GM12878 (cell line): ENCODE measurements around the gene TRIM42. TPM values are rescaled to one million over a fixed set of nuclear protein-coding genes. Genes with fewer than 3 reads are reported as not detected.

Source experiments
- ATAC-seq: fragments of 200-7000 bp; cut with Tn5 transposase; 3 replicates; pipeline ENCODE4 v1.9.1; 2020; ENCODE audit warnings: mild to moderate bottlenecking, moderate library complexity
- BruUV-seq: library from RNA; stranded (reverse); fragments of 400-500 nt; replicated peaks from 2 replicates; lab custom pipeline; 2021; lab: Mats Ljungman, UMichigan
- CTCF ChIA-PET: fragments of 300-600 bp; sonication (Branson Sonifier 250); formaldehyde crosslinking; extraction: SDS; loops from one replicate; lab custom pipeline; 2021; ENCODE audit warnings: inconsistent platforms; lab: Yijun Ruan, JAX
- POLR2A ChIA-PET: fragments of 350-600 bp; formaldehyde crosslinking; extraction: SDS; loops from one replicate; lab custom pipeline; 2021; ENCODE audit warnings: inconsistent platforms; lab: Charles Lee
- RAD21 ChIA-PET: fragments of 300-600 bp; sonication (Branson Sonifier 250); formaldehyde crosslinking; loops from one replicate; lab custom pipeline; 2023; ENCODE audit warnings: antibody characterized with exemption; ENCODE audit not compliant: unreplicated experiment; lab: Charles Lee
- SMC1A ChIA-PET: fragments of 300-600 bp; sonication (Branson Sonifier 250); formaldehyde crosslinking; loops from one replicate; lab custom pipeline; 2023; ENCODE audit not compliant: unreplicated experiment, uncharacterized antibody; lab: Charles Lee
- DNase-seq: peaks from one replicate; pipeline ENCODE4 v3.0.0-alpha.2; 2011; ENCODE audit warnings: low read depth, low spot score
- FAIRE-seq: peaks from 3 replicates; lab custom pipeline; 2011; peaks lifted over from hg19 to GRCh38; lab: Jason Lieb, UNC
- H2AFZ ChIP-seq: 2 replicates; pipeline ENCODE4 v1.6.0; 2011; ENCODE audit warnings: low read depth, low read length, control low read depth; ENCODE audit not compliant: control insufficient read depth
- H3K27ac ChIP-seq: 2 replicates; pipeline ENCODE4 v1.5.1; 2011; ENCODE audit warnings: control low read depth; ENCODE audit not compliant: control insufficient read depth, insufficient read depth
- H3K27me3 ChIP-seq, 2 experiments: replicated peaks in 1 of 2; 2 replicates each; pipeline versions ENCODE4 v1.6.0 to v1.6.1; 2011; ENCODE audit warnings: low read length in 1 of 2; ENCODE audit not compliant: control insufficient read depth in 2 of 2, insufficient read depth in 2 of 2
- H3K36me3 ChIP-seq, 2 experiments: 2 replicates each; pipeline ENCODE4 v1.5.1; 2011; ENCODE audit warnings: low read length in 1 of 2; ENCODE audit not compliant: control insufficient read depth in 2 of 2, insufficient read depth in 2 of 2
- H3K4me1 ChIP-seq: 2 replicates; pipeline ENCODE4 v1.6.1; 2011; ENCODE audit warnings: mild to moderate bottlenecking, low read length, moderate library complexity, mixed read lengths; ENCODE audit not compliant: control insufficient read depth, insufficient read depth
- H3K4me2 ChIP-seq: 2 replicates; pipeline ENCODE4 v1.6.0; 2011; ENCODE audit warnings: control low read depth; ENCODE audit not compliant: control insufficient read depth, insufficient read depth
- H3K4me3 ChIP-seq: fragments of 200-600 bp; sonication (generic); 2 replicates; pipeline ENCODE4 v1.5.1; 2016
- H3K79me2 ChIP-seq: 2 replicates; pipeline ENCODE4 v1.6.0; 2011; ENCODE audit warnings: low read length; ENCODE audit not compliant: control insufficient read depth, insufficient read depth
- H3K9ac ChIP-seq: 2 replicates; pipeline ENCODE4 v1.8.0; 2011; ENCODE audit warnings: low read length, control low read depth, mixed read lengths; ENCODE audit not compliant: control insufficient read depth, insufficient read depth
- H3K9me3 ChIP-seq: replicated peaks from 3 replicates; pipeline ENCODE4 v1.5.1; 2011; ENCODE audit warnings: mild to moderate bottlenecking, low read length; ENCODE audit not compliant: control insufficient read depth, insufficient read depth
- H4K20me1 ChIP-seq: 2 replicates; pipeline ENCODE4 v1.6.0; 2011; ENCODE audit not compliant: control insufficient read depth, insufficient read depth
- ATF7 ChIP-seq: fragments of 450-650 bp; IDR thresholded peaks from 2 replicates; pipeline ENCODE4 v1.6.1; 2016; ENCODE audit warnings: low read depth, mild to moderate bottlenecking
- BHLHE40 ChIP-seq, 2 experiments: fragments of 450-650 bp in 1 of 2; IDR thresholded peaks; 2 replicates each; pipeline ENCODE4 v1.6.1; 2011 to 2017; ENCODE audit warnings: low read depth in 2 of 2, borderline replicate concordance in 1 of 2, improper control_type of control experiment in 1 of 2, low read length in 1 of 2, mild to moderate bottlenecking in 1 of 2
- CEBPB ChIP-seq, 2 experiments: fragments of 150-350 bp in 1 of 2; IDR thresholded peaks; 2 replicates each; pipeline ENCODE4 v1.6.1; 2012 to 2014; ENCODE audit warnings: low read depth in 2 of 2, low read length in 2 of 2, borderline replicate concordance in 1 of 2, inconsistent platforms in 1 of 2
- EED ChIP-seq: sonication (generic); IDR thresholded peaks from 2 replicates; pipeline ENCODE4 v1.6.1; 2016; ENCODE audit warnings: antibody characterized with exemption, low read depth
- FOXK2 ChIP-seq: fragments of 450-650 bp; IDR thresholded peaks from 2 replicates; pipeline ENCODE4 v1.6.1; 2017; ENCODE audit warnings: mild to moderate bottlenecking, moderate library complexity
- IRF3 ChIP-seq: fragments of 450-650 bp; IDR thresholded peaks from 2 replicates; pipeline ENCODE4 v1.6.1; 2014; ENCODE audit warnings: mild to moderate bottlenecking
- PAX8 ChIP-seq: fragments of 450-650 bp; IDR thresholded peaks from 2 replicates; pipeline ENCODE4 v1.6.1; 2017; ENCODE audit warnings: mild to moderate bottlenecking, moderate library complexity
- POLR2A ChIP-seq: IDR thresholded peaks from 2 replicates; pipeline ENCODE4 v1.6.1; 2011; ENCODE audit warnings: low read depth, mild to moderate bottlenecking, low read length
- RELA ChIP-seq: fragments of 450-650 bp; IDR thresholded peaks from 2 replicates; pipeline ENCODE4 v1.8.0; 2014; ENCODE audit warnings: borderline replicate concordance; ENCODE audit not compliant: partially characterized antibody
- ZBED1 ChIP-seq: IDR thresholded peaks from 2 replicates; pipeline ENCODE4 v1.6.1; 2016; ENCODE audit warnings: borderline replicate concordance
- ZZZ3 ChIP-seq: IDR thresholded peaks from 2 replicates; pipeline ENCODE4 v1.6.1; 2011; ENCODE audit warnings: low read depth; ENCODE audit not compliant: control insufficient read depth, insufficient read length
- WGBS: methylation state at CpG from one replicate; pipeline ENCODE4 v1.1.6; 2016; ENCODE audit warnings: low lambda C conversion rate; ENCODE audit not compliant: insufficient replicate concordance, insufficient coverage; ENCODE audit errors: missing lambda C conversion rate; 5-methylcytosine and 5-hydroxymethylcytosine counted together
- in situ Hi-C: fragments of 300-500 bp; cut with MboI; formaldehyde crosslinking; loops from 9 replicates; pipeline ENCODE4 v1.14.3; 2018; ENCODE audit warnings: mixed read lengths
- intact Hi-C: fragments of 100-400 bp; cut with micrococcal nuclease; formaldehyde crosslinking; loops from one replicate; pipeline ENCODE4 v1.14.2; 2022; ENCODE audit not compliant: unreplicated experiment
- polyA plus RNA-seq, 11 experiments: library from polyadenylated mRNA; depleted of rRNA in 4 of 11; unstranded in 6 of 11; stranded (reverse) in 5 of 11; fragments of >200 nt; fragmentation: Nextera tagmentation in 4 of 11; fragmentation: Illumina TruSeq in 1 of 11; extraction: Ambion mirVana in 4 of 11; extraction: Trizol in 1 of 11; gene quantifications; 1 replicate in 1 of 11; 2 replicates in 10 of 11; pipeline versions ENCODE4 v1.2.1 to v1.2.3, GENCODE V29; 2011 to 2016; ENCODE audit warnings: inconsistent platforms in 2 of 11, missing spikeins in 2 of 11, low read depth in 1 of 11
- total RNA-seq, 4 experiments: library from RNA; depleted of rRNA in 3 of 4; stranded (reverse); fragments of >200 nt in 3 of 4; fragmentation: Illumina TruSeq in 1 of 4; extraction: Trizol in 1 of 4; gene quantifications; 2 replicates each; pipeline versions ENCODE4 v1.2.1 to v1.2.3, GENCODE V29; 2013 to 2021

TRIM42 gene
- total and polyA plus RNA-seq, 10 of the 15 experiments (the other 5 are each of a cell fraction or from before 2014, with no cell fraction given): 0.03 TPM; not detected in 9

- Histone ChIP-seq H3K4me1 (0 out of 2 replicates have a peak, but pooled peaks cover 4% of the 10 kb centered on the region), H3K79me2 (no peaks in the 10 kb centered on the region), H3K9me3 (no peaks in the 10 kb centered on the region; the same call in 2 of the 3 replicates), H3K9ac (no peak overlapping the region), H3K36me3 (no peaks in the 10 kb centered on the region), H3K27me3 (no peaks in the 10 kb centered on the region), H3K4me3 (no peak overlapping the region), H3K27ac (no peak overlapping the region), H2AFZ (no peak overlapping the region), H4K20me1 (no peaks in the 10 kb centered on the region), H3K4me2 (no peak overlapping the region)
- no TSS peak for BruUV-seq
- in situ Hi-C loops (no loop called here), intact Hi-C loops (no loop called here)
- ChIA-PET SMC1A (interaction anchor here (0.8 to 4.0 kb wide), 6 partner anchors 10 to 60 kb away, joined by 3 to 22 read pairs (median 4); no protein-coding TSS in a partner anchor), RAD21 (interaction anchor here (1.1 to 2.5 kb wide), 2 partner anchors 11 to 78 kb away, joined by 3 to 16 read pairs; no protein-coding TSS in a partner anchor), CTCF (no interaction called here), POLR2A (no interaction called here)
- WGBS: 54% methylated on average over 10 of the region's 10 CpGs
- no peak for ATAC-seq
- TF ChIP-seq ZBED1 (no peak), RELA (no peak), ATF7 (no peak), PAX8 (no peak), BHLHE40 (IDR thresholded peaks at IDR 0.05; ENCODE audit: borderline replicate concordance in 1 of 2, low read depth in 2 of 2, low read length in 1 of 2) (no peak), FOXK2 (no peak), ZZZ3 (no peak), CEBPB (IDR thresholded peaks at IDR 0.05; ENCODE audit: borderline replicate concordance in 1 of 2, low read depth in 2 of 2, low read length in 2 of 2) (no peak), IRF3 (no peak), EED (no peak), POLR2A (no peak)
- DNase-seq: no peak
- no peak for FAIRE-seq
Observed at GRCh38 chr3:140715035-140715434, 37.2 kb downstream of the TRIM42 start.
